H1 (cell line): Measurements from ENCODE around the gene NUDC. TPM values are rescaled to one million over a fixed set of nuclear protein-coding genes. Genes with fewer than 3 reads are reported as not detected.

Experiments used
- CHD7 ChIP-seq: fragments of 300-600 bp; sonication (generic); IDR thresholded peaks from 2 replicates; pipeline ENCODE4 v1.7.1; 2012; ENCODE audit warnings: low read length, moderate library complexity, mild to moderate bottlenecking, inconsistent platforms; ENCODE audit not compliant: insufficient replicate concordance
- KDM1A ChIP-seq: fragments of 200-600, 300-600 bp; sonication (generic); IDR thresholded peaks from 2 replicates; pipeline ENCODE4 v1.7.1; 2016; ENCODE audit warnings: mild to moderate bottlenecking, low read length, borderline replicate concordance
- polyA plus RNA-seq, 7 experiments: library from polyadenylated mRNA; depleted of rRNA in 3 of 7; stranded (reverse) in 5 of 7; unstranded in 2 of 7; fragments of >200 nt in 5 of 7; fragments of 200-250 nt in 2 of 7; gene quantifications; 1 replicate in 5 of 7; 2 replicates in 1 of 7; 4 replicates in 1 of 7; pipeline versions ENCODE4 v1.2.1 to v1.2.3, GENCODE V29; 2011 to 2013; ENCODE audit warnings: missing spikeins in 2 of 7, mixed read lengths in 2 of 7
- total RNA-seq: library from RNA; stranded (reverse); fragmentation: NEBNext Ultra II Directional; extraction: Animal tissue kit (Norgen Biotek cat#: 25700); gene quantifications from 2 replicates; pipeline ENCODE4 v1.2.1, GENCODE V29; 2021

NUDC gene
- total and polyA plus RNA-seq, 2 of the 8 experiments (the other 6 are each of a cell fraction or from before 2014, with no cell fraction given), result 43.2 to 131 TPM

- TF ChIP-seq CHD7, result no peak
- no peak for TF ChIP-seq KDM1A
Observed at GRCh38 chr1:26949926-26950319, 28.4 kb downstream of the NUDC start (continued).
